Suppressor macrophage treated with lipopolysaccharide for 1 hour (primary cell): ENCODE measurements around the gene TWIST2.
A peak's percentile ranks its signal among the peaks of the same experiment; 100 is the strongest.

Experiments
- DNase-seq, 3 donors: peaks; one replicate each; pipeline ENCODE4 v3.0.0-alpha.2; 2020 to 2022

Gene TWIST2

DNA sequence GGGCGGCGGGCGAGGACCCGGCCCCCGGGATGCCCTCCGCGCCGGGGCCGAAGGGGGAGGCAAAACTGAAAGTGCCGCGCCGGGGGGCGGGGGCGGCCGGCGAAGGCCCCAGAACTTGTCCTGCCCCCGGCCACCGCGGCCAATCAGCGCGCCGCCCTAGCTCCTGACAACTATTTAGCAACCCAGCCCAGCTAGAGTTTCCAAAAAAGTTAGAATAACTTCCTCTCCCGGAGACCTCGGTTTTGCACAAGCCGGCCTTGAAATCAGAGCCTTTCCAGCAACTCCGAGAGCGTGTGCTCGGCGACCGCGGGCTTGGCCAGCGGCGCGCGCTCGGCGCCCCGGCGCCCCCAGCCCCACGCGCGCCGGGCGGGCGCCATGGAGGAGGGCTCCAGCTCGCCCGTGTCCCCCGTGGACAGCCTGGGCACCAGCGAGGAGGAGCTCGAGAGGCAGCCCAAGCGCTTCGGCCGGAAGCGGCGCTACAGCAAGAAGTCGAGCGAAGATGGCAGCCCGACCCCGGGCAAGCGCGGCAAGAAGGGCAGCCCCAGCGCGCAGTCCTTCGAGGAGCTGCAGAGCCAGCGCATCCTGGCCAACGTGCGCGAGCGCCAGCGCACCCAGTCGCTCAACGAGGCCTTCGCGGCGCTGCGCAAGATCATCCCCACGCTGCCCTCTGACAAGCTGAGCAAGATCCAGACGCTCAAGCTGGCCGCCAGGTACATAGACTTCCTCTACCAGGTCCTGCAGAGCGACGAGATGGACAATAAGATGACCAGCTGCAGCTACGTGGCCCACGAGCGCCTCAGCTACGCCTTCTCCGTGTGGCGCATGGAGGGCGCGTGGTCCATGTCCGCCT lies at the start of gene TWIST2:
Gene TWIST2 (plus strand): TSS at position 245 of the 850 bp plus-strand sequence. CDS start 131 bp downstream, at position 376.
- DNase-seq, result peak; percentile 70 to 87 (median 82)

DNA sequence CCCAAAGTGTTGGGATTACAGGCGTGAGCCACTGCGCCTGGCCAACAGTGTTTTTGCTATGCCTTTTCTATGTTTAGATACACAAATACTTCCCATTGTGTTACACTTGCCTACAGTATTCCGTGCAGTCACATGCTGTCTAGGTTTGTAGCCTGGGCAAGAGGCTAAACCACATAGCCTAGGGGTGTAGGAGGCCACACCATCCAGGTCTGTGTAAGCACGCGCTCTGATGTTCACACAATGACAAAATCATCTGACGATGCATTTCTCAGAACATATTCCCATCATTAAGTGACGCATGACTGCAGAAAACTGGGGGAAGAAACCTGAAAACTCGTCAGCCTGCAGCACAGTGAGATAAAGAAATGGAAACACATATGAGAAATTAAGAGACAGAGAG lies 46.1 kb upstream of the TWIST2 start:
- no peak for DNase-seq

DNA sequence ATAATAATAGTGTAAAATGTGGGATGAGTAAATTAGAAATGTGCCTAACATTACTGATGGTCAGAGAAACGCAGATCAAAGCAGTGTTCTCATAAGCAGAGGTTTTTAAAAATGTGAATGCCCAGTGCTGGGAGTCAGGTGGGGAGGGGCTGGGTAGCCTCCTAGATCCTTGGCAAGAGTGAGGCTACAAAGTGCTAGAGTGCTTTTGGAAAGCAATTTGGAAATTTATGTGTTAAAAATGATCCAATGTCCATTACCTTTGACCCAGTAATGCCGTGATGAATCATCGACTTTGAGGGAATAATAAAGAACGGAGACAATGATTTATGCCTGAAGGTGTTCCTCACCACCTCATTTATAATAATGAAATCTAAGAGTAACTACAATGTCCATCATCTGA lies 44.9 kb upstream of the TWIST2 start:
- no peak for DNase-seq

DNA sequence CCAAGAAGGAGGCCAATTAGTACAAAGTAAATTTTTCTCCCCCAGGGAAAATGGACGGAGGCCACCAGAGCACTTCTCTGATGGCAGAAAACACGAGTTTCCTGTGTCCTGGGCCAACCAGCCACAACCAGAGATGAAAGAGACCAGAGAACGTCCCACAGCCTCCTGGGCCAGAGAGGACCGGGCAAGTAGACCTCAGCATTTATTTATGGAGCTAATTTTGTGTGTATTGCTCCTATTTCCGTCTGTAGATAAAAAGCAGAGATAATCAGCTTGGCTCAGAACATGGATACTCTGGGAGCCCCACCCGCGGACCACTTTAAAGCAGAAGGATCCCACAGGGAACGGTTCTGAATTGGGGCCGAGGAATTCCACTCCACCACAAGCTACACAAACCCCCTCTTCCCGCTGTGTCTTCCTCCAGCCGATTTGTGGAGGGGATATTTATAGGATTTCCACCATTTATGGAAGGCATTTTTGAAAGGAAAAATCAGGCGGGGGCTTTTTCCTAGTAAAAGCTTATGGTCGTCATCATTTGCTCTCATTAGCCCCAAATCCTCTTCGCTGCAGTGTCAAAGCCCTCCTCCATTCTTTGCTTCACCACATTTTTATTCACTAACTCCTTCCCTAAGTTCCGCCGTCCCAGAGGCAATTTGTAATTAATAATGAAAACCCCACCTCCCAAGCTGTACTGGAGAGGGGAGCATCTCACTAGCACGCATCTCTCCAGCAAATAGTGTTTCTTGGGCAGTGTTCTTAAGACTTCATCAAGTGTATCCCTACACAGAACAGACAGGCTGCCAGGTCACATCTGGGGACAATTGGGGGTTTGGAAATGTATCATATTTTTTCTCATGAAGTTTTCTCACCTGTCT lies 43.7 kb upstream of the TWIST2 start:
- no peak for DNase-seq

GRCh38 chr2:238808761-238809160 lies 39.1 kb upstream of the TWIST2 start:
- no peak for DNase-seq

- DNase-seq, result no peak
Measured at GRCh38 chr2:238810321-238810720, 37.6 kb upstream of the TWIST2 start.

GRCh38 chr2:238811293-238811692 lies 36.6 kb upstream of the TWIST2 start:
- no peak for DNase-seq

DNA sequence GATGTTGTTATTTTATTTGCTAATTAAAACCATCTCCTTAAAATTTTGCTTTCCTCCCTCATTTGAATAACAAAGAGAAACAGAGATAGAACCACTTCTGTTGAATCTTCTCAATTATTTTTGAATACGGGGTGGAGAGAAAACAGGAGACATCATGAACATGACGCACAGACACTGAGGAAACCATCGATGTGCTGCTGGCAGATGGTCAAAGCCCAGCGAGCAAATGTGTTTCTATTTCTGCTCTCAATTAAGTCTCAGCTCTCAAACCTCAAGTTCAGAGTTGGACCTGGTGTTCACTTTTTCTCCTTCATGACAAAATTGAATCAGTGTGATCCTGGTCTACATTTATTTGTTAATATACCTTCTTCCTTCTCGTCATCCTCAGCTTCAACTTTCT lies 36.1 kb upstream of the TWIST2 start:
- no peak for DNase-seq

- DNase-seq, result no peak
Measured at GRCh38 chr2:238813109-238813508, 34.8 kb upstream of the TWIST2 start.

- DNase-seq, result no peak
Measured at GRCh38 chr2:238814815-238815214, 33.1 kb upstream of the TWIST2 start.

DNA sequence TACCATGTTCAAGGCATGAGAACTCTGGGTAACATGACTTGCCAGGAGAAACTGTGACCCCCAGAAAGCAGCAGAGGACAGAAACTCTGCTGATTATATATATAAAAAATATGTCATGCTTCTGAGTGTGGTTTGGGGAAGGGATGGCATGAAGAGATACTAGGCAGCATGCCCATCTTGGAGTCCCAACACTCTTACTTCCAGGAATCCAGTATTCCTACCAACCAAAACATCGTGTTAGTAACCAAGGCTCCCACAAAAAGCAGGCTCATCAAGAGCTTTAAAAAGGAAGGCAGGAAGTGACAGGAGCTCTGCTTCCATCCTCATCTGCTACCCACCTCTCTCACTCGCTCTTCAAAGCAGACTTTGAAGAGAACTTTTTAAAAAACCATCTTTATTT lies 31.6 kb upstream of the TWIST2 start:
- no peak for DNase-seq

DNA sequence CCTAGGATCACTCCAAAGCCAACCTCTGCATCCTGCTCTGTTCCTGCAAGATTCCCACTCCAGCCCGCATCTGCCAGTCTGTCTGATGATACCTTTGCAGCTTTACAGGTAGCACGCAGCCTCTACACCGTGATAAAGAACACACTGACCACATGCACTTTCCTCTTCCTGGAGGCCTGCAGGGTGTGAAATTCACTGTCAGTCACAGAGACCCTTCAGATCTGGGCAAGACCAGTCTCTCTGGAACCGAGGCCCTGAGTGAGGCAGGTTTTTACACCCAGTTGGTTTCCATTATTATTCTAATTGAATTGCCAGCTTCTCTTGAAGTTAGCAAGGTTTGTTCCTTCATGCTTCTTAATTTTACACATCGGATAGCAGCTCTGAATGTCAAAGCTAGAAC lies 30.5 kb upstream of the TWIST2 start:
- no peak for DNase-seq

- DNase-seq, result no peak
Measured at GRCh38 chr2:238817891-238818290, 30.0 kb upstream of the TWIST2 start.

GRCh38 chr2:238818561-238818960 lies 29.3 kb upstream of the TWIST2 start:
- no peak for DNase-seq

- no peak for DNase-seq
Measured at GRCh38 chr2:238820197-238820596, 27.7 kb upstream of the TWIST2 start.

DNA sequence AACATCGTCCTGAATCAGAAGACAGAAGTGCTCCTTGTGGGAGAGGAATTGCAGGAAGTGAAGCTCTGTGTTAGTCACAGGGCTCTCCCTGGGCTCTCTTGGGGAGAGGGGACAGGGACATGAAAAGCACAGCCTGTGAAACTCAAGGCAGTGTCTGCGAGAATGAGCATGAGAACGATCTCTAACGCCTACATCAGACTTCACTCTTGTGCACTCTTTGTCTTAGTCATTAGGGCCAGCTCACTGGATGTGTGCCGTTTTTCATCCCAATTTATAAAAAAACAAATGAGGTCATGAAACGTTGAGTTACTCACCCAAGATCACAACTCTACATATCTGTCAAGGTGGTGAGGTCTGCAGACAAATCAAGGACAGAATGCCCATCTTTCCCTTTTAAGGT lies 27.0 kb upstream of the TWIST2 start:
- peak in 1 of 3 donors; percentile 3 for DNase-seq

GRCh38 chr2:238821391-238821790 lies 26.5 kb upstream of the TWIST2 start:
- DNase-seq, result no peak

DNA sequence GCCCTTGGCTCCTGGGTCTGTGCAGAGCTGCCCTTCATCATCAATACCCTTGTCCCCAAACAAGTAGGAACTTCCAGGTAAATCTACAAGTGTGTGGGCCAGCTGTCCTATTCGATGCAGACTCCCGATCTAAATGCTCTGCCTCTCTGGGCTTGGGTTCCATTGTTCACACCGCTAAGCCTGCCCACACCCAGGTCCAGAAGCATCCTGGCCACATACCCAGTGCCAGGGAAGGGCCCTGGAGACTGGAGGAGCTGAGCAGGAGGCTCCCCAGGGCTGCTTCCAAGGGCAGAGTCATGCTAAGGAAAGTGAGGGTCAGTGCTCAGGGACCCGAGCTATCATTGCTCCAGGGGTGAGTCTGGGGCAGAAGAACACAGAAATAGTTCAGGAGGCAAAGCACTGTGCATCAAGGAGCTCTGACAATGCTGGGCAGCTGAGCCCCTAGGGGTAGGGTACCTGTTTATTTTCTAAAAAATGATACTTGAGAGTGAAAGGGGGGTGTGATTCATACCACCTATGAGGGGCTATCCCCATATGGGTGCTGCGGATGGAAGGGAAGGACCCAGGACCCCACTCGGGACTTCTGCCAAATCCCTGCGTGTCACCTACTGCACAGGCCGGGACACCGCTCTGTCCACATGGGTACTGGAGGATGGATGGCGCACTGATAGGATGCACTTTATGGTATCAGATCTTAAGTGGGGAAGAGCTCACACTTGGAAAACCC lies 25.8 kb upstream of the TWIST2 start:
- DNase-seq, result no peak

GRCh38 chr2:238822955-238823354 lies 24.9 kb upstream of the TWIST2 start:
- no peak for DNase-seq

DNA sequence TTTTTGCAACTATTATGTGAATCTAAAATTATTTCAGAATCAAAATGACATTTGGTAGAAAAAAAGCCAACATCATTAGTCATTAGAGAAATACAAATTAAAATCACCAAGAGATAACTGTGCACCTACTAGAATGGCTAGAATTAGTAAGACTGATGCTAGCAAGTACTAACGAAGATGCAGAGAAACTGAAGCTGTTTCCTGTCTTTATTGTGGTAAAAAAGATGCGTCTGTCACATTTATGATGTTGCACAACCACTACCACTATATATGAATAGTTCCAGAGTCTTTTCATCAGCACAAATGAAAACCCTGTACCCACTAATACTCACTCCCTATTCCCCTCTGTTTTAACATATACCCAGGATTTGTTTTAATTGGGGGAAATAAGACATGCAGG lies 16.7 kb upstream of the TWIST2 start:
- no peak for DNase-seq

DNA sequence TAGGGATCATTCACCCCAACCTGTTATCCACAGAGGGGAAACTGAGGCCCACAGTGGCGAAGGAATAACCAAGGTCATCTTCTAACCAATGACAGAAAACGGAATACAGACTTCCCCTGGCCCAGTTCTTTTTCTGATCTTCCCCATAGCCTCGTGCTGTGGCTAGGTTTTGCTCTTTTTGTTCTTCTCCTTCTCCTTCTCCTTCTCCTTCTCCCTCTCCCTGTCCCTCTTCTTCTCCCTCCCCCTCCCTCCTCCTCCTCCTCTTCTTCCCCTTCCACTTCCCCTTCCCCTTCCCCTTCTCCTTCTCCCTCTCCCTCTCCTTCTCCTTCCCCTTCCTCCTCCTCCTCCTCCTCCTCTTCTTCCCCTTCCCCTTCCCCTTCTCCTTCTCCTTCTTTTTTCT lies 12.9 kb upstream of the TWIST2 start:
- DNase-seq, result no peak

GRCh38 chr2:238835726-238836301 lies 12.1 kb upstream of the TWIST2 start:
- DNase-seq, result no peak

DNA sequence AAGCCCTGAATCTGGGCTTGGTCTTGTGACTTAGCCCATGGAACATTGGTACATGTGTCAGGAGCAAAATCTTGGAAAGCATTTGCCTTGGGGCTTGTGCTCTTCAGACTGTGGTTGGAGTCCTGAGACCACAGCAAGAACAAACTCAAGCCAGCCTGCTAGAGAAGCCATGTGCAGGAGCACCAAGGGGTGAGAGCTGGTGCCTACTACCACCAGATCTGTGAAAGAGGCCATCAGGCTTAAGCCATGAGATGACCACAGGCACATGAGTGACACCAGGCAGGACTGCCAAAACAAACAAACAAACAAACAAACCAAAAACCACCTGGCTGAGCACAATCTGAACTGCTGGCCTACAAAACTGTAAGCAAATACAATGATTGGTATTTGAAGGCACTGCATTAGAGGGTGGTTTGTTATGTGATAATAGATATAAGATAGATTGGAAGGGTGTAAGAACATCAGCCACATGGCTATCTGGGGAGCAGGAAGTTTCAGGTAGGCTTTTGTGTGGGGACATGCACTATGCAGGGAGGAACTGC lies 9.0 kb upstream of the TWIST2 start:
- no peak for DNase-seq
